ENCODE measurements around the gene IFNLR1.

Gene IFNLR1

GRCh38 chr1:24124980-24125379 is 62.1 kb downstream of the IFNLR1 start:
- FAIRE-seq, result no peak

DNA sequence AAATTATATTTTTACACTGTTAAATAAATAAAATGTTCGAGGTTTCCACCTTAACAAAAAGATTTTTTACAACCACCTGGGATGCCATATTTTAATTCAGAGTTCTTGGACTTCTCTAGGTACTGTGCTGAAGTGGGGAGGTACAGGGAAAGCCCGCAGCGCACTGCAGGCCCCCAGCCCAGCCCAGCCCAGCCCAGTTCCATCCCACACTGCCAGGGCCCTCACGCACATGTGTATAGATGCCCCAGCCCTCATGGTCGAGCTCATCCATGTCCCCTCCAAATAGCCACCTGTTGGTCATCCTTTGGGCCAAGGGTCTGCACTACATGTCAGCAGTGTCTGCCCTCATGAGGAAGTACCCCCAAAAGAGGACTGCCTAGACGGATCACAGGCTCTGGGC is 63.5 kb downstream of the IFNLR1 start:
- DNase-seq (ENCODE audit: low spot score) (no peak), FAIRE-seq (no peak)

More at GRCh38 chr1:24124980-24125379, 62.1 kb downstream of the IFNLR1 start:
- no peak for DNase-seq (ENCODE audit: low spot score)

GRCh38 chr1:24122776-24123175 is 64.3 kb downstream of the IFNLR1 start:
- no peak for FAIRE-seq
- no peak for DNase-seq (ENCODE audit: low spot score)

- DNase-seq (ENCODE audit: low spot score) (no peak), FAIRE-seq (no peak)
Observed at GRCh38 chr1:24121406-24121805, 65.7 kb downstream of the IFNLR1 start.

- FAIRE-seq (no peak), DNase-seq (ENCODE audit: low spot score) (no peak)
Observed at GRCh38 chr1:24120965-24121364, 66.1 kb downstream of the IFNLR1 start.

DNA sequence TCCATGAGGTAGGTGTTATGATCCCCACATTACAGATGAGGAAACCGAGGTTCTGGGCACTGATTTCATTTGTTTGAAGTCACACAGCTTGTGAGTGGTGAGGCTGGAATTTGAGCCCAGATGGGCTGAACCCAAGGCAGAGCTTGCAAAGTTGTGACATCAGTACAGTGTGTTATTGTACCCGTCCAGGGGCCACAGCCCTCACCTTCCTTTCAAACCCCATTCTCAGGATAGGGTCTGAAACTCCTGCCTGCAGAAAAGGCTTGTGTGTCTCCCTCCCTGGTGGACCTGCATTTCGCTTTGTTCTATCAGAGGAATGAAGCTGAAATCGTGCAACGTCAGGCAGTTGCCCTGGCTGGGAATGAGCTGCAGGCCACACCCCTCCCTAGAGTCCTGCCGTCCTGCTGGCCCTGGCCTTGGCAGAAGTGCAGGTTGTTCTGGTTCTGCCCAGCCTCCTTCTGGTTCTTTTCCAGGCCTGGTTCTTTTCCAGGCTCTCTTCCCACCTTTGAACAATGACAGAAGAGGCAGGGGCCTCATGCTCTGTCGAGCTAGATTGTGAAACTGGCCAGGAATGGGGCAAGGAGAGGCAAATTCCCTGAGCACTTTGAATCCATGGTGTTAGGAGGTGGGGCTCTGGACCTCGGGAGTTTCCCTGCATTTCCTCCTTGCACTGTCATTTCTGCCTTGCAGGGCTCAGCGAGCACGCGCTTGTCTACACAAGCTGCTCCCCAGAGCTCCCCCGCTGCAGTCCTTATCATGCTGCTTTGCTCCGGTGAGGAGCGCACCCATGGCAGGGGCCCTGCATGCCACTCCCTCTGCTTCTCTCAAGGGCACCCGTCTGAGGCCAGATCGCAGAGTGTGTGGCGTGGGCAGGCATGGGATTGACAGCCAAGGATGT is 67.0 kb downstream of the IFNLR1 start:
- DNase-seq (ENCODE audit: low spot score) (no peak), FAIRE-seq (no peak)

DNA sequence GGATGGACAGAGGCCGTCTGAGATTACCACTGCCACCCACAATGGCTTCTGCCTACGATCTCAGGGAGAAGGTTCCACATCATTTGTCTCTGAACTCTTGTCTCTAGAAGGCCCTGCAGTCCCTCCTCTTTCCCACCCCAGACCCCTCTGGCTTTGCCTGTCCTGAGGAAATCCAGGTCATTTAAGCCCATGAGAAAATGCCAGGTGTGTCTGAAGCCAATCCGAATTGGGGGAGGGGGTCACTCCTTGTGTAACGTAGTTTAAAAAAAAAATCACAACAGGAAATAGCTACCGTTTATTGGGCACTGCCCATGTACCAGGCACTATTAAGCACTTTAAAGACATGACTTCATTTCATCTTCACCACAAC is 67.6 kb downstream of the IFNLR1 start:
- no peak for FAIRE-seq
- no peak for DNase-seq (ENCODE audit: low spot score)

- DNase-seq (ENCODE audit: low spot score) (no peak), FAIRE-seq (no peak)
Observed at GRCh38 chr1:24118410-24119242, 68.5 kb downstream of the IFNLR1 start.

DNA sequence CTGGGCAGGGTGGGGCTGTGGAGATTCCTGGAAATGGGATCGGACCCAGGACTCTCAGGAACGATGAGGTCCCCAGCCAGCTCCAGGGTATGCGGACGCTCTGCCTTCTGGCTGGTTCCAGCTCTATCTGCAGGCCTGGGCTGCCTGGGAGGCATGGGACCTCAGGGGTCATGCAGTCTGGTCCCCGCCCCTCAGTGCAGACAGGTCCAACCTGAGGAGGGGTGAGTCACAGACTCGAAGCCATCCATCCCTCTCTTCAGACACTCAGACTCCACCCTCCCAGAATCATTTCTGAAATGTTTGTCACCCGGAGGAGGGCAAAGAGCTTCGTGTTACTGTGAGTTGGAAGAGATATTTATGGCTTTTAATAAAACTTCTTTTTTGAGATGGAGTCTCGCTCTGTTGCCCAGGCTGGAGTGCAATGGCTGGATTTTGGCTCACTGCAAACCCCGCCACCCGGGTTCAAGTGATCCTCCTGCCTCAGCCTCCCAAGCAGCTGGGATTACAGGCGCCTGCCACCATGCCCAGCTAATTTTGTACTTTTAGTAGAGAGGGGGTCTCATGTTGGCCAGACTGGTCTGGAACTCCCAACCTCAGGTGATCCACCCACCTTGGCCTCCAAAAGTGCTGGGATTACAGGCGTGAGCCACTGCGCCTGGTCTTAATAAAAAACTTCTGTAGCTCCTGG is 69.2 kb downstream of the IFNLR1 start:
- DNase-seq (ENCODE audit: low spot score) (peak; percentile 57), FAIRE-seq (no peak)

GRCh38 chr1:24117132-24117531 is 70.0 kb downstream of the IFNLR1 start:
- DNase-seq (ENCODE audit: low spot score) (no peak), FAIRE-seq (no peak)

- FAIRE-seq (no peak), DNase-seq (ENCODE audit: low spot score) (no peak)
Observed at GRCh38 chr1:24114753-24115152, 72.3 kb downstream of the IFNLR1 start.

- FAIRE-seq, result no peak
- no peak for DNase-seq (ENCODE audit: low spot score)
Observed at GRCh38 chr1:24113641-24114033, 73.5 kb downstream of the IFNLR1 start.

DNA sequence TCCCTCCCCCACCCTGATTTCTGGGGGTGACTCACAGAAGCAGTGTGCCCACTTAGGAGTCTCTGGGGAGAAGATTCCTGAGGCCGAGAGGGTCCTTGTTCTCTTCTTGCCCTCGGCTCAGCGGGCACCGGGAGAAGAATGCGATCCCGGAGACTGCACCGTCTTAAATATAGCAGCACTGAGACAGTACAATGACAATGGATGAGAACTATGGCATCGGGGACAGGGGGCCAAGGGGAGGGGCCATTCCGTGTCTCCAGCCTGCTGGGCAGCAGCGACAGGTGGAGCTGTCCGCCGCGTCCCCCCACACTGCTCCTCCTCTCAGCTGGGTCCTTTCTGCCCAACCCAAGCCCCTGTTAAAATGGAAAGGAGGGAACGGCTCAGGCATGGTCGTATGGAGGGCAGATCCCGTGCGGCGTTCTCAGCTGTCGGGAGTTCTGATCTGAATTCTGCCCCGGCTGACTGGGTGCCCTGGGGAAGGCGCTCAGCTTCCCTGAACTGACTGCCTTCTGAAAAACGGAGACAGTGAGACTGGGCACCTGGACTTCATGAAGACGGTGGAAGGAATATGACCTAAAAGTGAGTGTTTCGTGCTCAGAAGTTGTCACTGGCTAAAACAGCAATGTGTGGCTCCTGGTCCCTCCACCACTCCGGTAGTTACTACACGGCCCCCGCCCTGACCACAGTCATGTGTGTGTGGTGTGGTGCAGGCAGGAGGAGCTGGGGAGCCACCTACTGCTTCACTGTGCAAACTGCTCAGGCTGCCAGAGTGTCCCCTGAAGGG is 74.9 kb downstream of the IFNLR1 start, which contains the start of gene MYOM3:
Gene MYOM3, minus strand, starts transcription at position 140 of the 784 bp plus-strand sequence. CDS start 3,499 bp downstream, outside the sequence.
- FAIRE-seq (peak; percentile 77), DNase-seq (ENCODE audit: low spot score) (peak; percentile 81)

DNA sequence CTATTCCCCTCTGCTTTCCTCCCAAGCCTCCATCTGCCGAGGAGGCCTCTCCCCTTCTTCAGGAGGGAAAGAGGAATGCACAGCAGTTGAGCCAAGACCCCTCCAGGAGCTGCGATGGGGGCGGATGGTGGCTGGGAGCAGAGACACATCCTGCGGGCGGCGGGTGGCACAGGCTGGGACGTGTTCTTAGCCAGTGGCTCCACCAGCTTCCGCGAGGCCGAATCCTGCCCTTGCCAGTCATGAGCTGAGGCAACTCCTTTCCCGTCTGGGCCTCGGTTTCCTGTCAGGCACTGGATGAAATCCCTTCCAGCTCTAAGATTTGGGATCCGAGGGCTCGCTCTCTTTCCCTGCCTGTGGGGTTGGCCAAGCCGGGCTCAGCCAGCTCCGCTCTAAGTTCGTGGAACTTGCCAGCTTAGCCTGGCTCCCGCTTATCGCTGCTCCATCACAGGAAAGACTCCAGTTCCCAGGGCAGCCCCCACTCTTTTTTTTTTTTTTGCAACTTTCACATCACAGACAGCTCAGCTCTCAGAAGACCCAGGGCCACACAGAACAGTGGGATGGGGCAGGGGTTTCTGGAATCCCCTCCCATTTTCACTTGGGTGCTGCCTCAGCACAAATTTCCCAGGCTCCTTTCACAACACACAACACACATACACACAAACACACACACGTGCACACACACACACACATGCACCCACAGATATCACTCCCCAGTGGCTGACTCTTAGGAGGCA is 75.7 kb downstream of the IFNLR1 start:
- FAIRE-seq (no peak), DNase-seq (ENCODE audit: low spot score) (no peak)

DNA sequence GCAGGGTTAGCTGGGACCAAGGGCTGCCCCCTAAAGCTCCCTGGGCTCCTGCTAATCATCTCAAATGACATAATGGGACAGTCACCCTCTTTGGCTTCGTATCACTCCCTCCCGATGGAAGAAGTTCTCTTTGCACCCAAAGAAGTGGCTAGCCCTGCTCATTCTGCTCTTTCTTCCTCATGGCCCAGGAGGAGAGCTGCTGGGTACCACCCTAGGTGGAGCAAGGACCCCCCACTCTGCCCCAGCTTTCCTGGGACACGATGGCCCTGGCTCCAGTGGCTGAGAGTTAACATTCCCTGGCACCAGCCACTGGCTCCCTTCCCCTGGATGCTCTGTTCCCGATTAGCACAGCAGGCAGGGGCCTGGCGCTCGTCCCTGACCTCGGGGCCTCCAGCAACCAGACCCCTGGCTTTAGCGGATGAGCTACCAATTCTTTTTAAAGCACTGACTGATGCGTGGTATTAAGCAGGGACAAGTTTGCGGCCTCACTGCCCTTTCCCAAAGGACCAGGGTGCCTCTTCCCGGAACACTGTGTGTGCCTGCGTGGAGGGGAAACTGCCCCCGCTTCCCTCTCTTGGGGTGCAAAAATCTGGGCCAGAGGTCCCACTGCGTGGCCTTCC is 76.3 kb downstream of the IFNLR1 start:
- no peak for DNase-seq (ENCODE audit: low spot score)
- no peak for FAIRE-seq

- FAIRE-seq (no peak), DNase-seq (ENCODE audit: low spot score) (no peak)
Observed at GRCh38 chr1:24109686-24110475, 77.2 kb downstream of the IFNLR1 start.

DNA sequence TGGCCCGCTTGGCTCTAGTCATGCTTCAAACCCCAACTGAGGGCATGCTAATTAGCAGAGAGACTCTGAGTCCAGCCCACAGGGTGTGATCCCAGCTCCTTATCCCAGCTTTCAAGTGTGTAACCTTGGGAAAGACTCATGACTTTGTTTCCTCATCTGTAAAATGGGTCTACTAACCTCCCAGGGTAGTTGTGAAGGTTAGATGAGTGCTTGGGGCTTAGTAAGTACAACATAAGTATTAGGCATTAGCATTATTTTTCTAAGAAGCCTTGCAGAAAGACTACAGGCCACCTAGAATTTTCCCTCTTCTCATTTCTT is 78.0 kb downstream of the IFNLR1 start:
- no peak for DNase-seq (ENCODE audit: low spot score)
- FAIRE-seq, result no peak

DNA sequence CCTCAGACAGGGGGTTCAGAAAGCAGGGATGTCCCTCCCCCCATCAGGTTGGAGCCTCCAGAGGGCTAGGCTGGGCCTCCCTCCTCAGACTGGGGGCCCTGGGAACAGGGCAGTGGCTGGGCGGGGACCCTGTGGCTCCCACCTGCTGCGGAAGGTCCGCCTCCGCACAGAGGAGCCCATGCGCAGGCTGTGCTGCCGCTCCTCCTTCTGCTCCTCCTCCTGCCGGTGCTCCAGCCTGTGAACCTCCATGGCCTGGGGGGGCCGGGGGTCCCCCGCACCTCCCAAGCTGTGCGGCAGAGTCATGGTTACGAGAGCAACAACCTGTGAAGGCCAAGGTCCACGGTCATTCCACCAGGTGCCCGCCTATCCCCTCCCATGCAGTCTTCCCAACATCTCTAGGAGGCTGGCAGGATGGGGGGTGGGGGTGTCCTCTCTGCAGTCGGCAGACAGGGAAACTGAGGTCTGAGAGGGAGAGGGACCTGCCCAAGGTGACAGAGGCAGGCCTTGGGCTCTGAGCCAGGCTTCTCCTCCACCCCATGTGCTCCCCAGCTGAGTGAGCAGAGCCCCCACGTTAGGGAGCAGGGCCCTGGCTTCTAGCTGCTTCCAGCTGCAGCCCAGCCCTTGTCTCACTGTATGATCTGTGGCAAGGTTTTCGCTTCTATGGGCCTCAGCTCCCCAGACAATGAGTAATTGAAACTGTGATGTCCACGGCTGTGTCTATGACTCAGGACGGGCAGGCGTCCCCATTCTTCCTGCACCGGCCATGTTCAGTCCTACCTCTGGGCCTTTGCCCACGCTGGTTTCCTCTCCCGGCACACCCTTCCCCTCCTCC is 78.5 kb downstream of the IFNLR1 start:
- peak; percentile 81 for DNase-seq (ENCODE audit: low spot score)
- FAIRE-seq, result peak; percentile 82
